HEK293 (cell line): Measurements from ENCODE around the gene AMPH.

Source experiments
- CTCF ChIA-PET: fragments of 350-600 bp; formaldehyde crosslinking; extraction: SDS; loops from one replicate; lab custom pipeline; 2021; ENCODE audit warnings: antibody characterized with exemption; lab: Yijun Ruan, JAX
- POLR2A ChIA-PET: fragments of 300-600 bp; formaldehyde crosslinking; extraction: SDS; loops from one replicate; lab custom pipeline; 2020; ENCODE audit warnings: antibody characterized with exemption, inconsistent platforms; lab: Yijun Ruan, JAX
- H3K27ac ChIP-seq: fragments of 200-500 bp; sonication (Bioruptor generic); 2 replicates; pipeline ENCODE4 v1.5.1; 2014; ENCODE audit warnings: low read depth, low read length, control low read depth, inconsistent platforms; ENCODE audit errors: extremely low read depth
- H3K36me3 ChIP-seq, 2 experiments: fragments of 200-500 bp in 1 of 2; sonication (Bioruptor generic) in 1 of 2; 1 replicate in 1 of 2; 2 replicates in 1 of 2; pipeline ENCODE4 v1.5.1; 2014 to 2017; ENCODE audit warnings: inconsistent platforms in 2 of 2, low read length in 2 of 2; ENCODE audit not compliant: control insufficient read depth in 2 of 2, insufficient read depth in 1 of 2
- H3K4me1 ChIP-seq: fragments of 200-500 bp; sonication (Bioruptor generic); 2 replicates; pipeline ENCODE4 v1.5.1; 2014; ENCODE audit warnings: mild to moderate bottlenecking, low read length, inconsistent platforms; ENCODE audit not compliant: control insufficient read depth, insufficient read depth
- H3K4me3 ChIP-seq: 2 replicates; pipeline ENCODE4 v1.5.1; 2011; ENCODE audit warnings: low read depth, mild to moderate bottlenecking, control low read depth, low read length, moderate library complexity
- H3K9me3 ChIP-seq: fragments of 200-500 bp; sonication (Bioruptor generic); 2 replicates; pipeline ENCODE4 v1.5.1; 2014; ENCODE audit warnings: low read depth, low read length, inconsistent platforms; ENCODE audit not compliant: control insufficient read depth, insufficient read depth
- KLF16 ChIP-seq: fragments of 450-650 bp; formaldehyde crosslinking; IDR thresholded peaks from 2 replicates; pipeline ENCODE4 v1.5.1; 2017; ENCODE audit warnings: missing biosample characterization, missing genetic modification characterization
- MEIS1 ChIP-seq: sonication (generic); formaldehyde crosslinking; IDR thresholded peaks from 2 replicates; pipeline ENCODE4 v1.8.1; 2022; ENCODE audit warnings: missing genetic modification reagents, mild to moderate bottlenecking, borderline replicate concordance
- RBAK ChIP-seq: fragments of 450-650 bp; formaldehyde crosslinking; IDR thresholded peaks from 2 replicates; pipeline ENCODE4 v1.5.1; 2016; ENCODE audit warnings: missing biosample characterization, missing genetic modification characterization
- YY1 ChIP-seq: fragments of 450-650 bp; formaldehyde crosslinking; IDR thresholded peaks from 2 replicates; pipeline ENCODE4 v1.5.1; 2018; ENCODE audit warnings: missing biosample characterization, missing genetic modification characterization
- YY2 ChIP-seq: fragments of 450-650 bp; formaldehyde crosslinking; IDR thresholded peaks from 2 replicates; pipeline ENCODE4 v1.5.1; 2016; ENCODE audit warnings: missing biosample characterization, missing genetic modification characterization
- ZNF112 ChIP-seq: fragments of 450-650 bp; formaldehyde crosslinking; IDR thresholded peaks from 2 replicates; pipeline ENCODE4 v1.5.0; 2017; ENCODE audit warnings: missing biosample characterization, missing genetic modification characterization
- ZNF155 ChIP-seq: fragments of 450-650 bp; formaldehyde crosslinking; IDR thresholded peaks from 2 replicates; pipeline ENCODE4 v1.5.1; 2016; ENCODE audit warnings: missing biosample characterization, missing genetic modification characterization
- ZNF169 ChIP-seq: fragments of 450-650 bp; formaldehyde crosslinking; IDR thresholded peaks from 2 replicates; pipeline ENCODE4 v1.5.1; 2016; ENCODE audit warnings: missing biosample characterization, missing genetic modification characterization
- ZNF175 ChIP-seq: fragments of 450-650 bp; formaldehyde crosslinking; IDR thresholded peaks from 2 replicates; pipeline ENCODE4 v1.5.1; 2016; ENCODE audit warnings: missing biosample characterization, missing genetic modification characterization
- ZNF211 ChIP-seq: fragments of 450-650 bp; formaldehyde crosslinking; IDR thresholded peaks from 2 replicates; pipeline ENCODE4 v1.5.1; 2016; ENCODE audit warnings: low read depth, missing biosample characterization, missing genetic modification characterization
- ZNF274 ChIP-seq, 2 experiments: fragments of 200-500 bp in 1 of 2; fragments of 450-650 bp in 1 of 2; sonication (Bioruptor generic) in 1 of 2; formaldehyde crosslinking in 1 of 2; IDR thresholded peaks; 2 replicates each; pipeline versions ENCODE4 v1.5.1 to v1.6.1; 2014 to 2016; ENCODE audit warnings: borderline replicate concordance in 1 of 2, inconsistent platforms in 1 of 2, low read length in 1 of 2, missing biosample characterization in 1 of 2, missing genetic modification characterization in 1 of 2
- ZNF302 ChIP-seq: fragments of 450-650 bp; formaldehyde crosslinking; IDR thresholded peaks from 2 replicates; pipeline ENCODE4 v1.5.1; 2016; ENCODE audit warnings: missing biosample characterization, missing genetic modification characterization, low read depth
- ZNF404 ChIP-seq: fragments of 450-650 bp; formaldehyde crosslinking; IDR thresholded peaks from 2 replicates; pipeline ENCODE4 v1.5.1; 2017; ENCODE audit warnings: missing biosample characterization, missing genetic modification characterization
- ZNF521 ChIP-seq: fragments of 450-650 bp; formaldehyde crosslinking; IDR thresholded peaks from 2 replicates; pipeline ENCODE4 v1.5.1; 2017; ENCODE audit warnings: missing biosample characterization, mild to moderate bottlenecking, missing genetic modification characterization
- ZNF560 ChIP-seq: fragments of 450-650 bp; formaldehyde crosslinking; IDR thresholded peaks from 2 replicates; pipeline ENCODE4 v1.5.1; 2017; ENCODE audit warnings: missing biosample characterization, missing genetic modification characterization, borderline replicate concordance
- ZNF585B ChIP-seq: fragments of 450-650 bp; formaldehyde crosslinking; IDR thresholded peaks from 2 replicates; pipeline ENCODE4 v1.5.1; 2016; ENCODE audit warnings: missing biosample characterization, missing genetic modification characterization
- ZNF596 ChIP-seq: fragments of 450-650 bp; IDR thresholded peaks from 2 replicates; pipeline ENCODE4 v1.5.0; 2018; ENCODE audit warnings: missing biosample characterization, mild to moderate bottlenecking, missing genetic modification characterization, moderate library complexity
- ZNF623 ChIP-seq: fragments of 450-650 bp; formaldehyde crosslinking; IDR thresholded peaks from 2 replicates; pipeline ENCODE4 v1.5.1; 2016; ENCODE audit warnings: missing biosample characterization, missing genetic modification characterization
- ZNF670 ChIP-seq: fragments of 450-650 bp; formaldehyde crosslinking; IDR thresholded peaks from 2 replicates; pipeline ENCODE4 v1.5.1; 2016; ENCODE audit warnings: missing biosample characterization, missing genetic modification characterization, low read depth
- ZNF768 ChIP-seq: fragments of 450-650 bp; formaldehyde crosslinking; IDR thresholded peaks from 2 replicates; pipeline ENCODE4 v1.5.1; 2018; ENCODE audit warnings: missing biosample characterization, mild to moderate bottlenecking, missing genetic modification characterization
- TF ChIP-seq, protein P1 (sequence below): fragments of 450-650 bp; formaldehyde crosslinking; IDR thresholded peaks from 2 replicates; pipeline ENCODE4 v1.5.1; 2016; ENCODE audit warnings: missing biosample characterization, missing genetic modification characterization
- TF ChIP-seq, protein P2 (sequence below): sonication (generic); formaldehyde crosslinking; IDR thresholded peaks from 2 replicates; pipeline ENCODE4 v1.8.1; 2022; ENCODE audit warnings: mild to moderate bottlenecking, moderate library complexity, missing genetic modification reagents
- TF ChIP-seq, protein P3 (sequence below): fragments of 450-650 bp; formaldehyde crosslinking; IDR thresholded peaks from 2 replicates; pipeline ENCODE4 v1.5.1; 2016; ENCODE audit warnings: missing biosample characterization, missing genetic modification characterization

The AMPH gene

DNA sequence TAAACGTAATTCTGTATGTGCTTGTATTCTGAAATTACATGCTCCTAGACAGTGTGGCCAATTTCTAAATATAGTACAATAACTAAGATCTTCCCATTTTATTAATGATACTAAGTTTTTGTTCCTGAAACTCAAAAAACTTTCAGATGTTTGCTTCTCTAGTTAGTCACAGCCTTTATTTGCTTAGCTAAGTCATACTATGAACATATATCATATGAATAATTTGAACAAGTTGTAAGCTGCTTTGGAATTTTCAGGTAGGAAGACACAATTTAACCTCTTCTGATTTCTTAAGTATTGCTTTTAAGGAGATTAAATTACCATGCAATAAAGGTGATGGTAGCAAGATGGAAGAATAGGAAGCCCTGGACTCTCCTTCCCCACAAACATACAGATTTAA is 148.7 kb downstream of the AMPH start:
- CTCF ChIA-PET = interaction anchor here (1.5 kb wide), 1 partner anchor 178 kb away, joined by 4 read pairs; no protein-coding TSS in a partner anchor
- Histone ChIP-seq H3K27ac (no peak overlapping the region), H3K36me3 (no peaks in the 10 kb centered on the region), H3K4me3 (no peak overlapping the region)
- POLR2A ChIA-PET = no interaction called here
- no peak for TF ChIP-seq ZNF112
- TF ChIP-seq, all 188 proteins: peak for 0
- Histone ChIP-seq H3K9me3 (0 out of 2 replicates have a peak, but pooled peaks cover 3% of the 10 kb centered on the region), H3K4me1 (no peaks in the 10 kb centered on the region)

DNA sequence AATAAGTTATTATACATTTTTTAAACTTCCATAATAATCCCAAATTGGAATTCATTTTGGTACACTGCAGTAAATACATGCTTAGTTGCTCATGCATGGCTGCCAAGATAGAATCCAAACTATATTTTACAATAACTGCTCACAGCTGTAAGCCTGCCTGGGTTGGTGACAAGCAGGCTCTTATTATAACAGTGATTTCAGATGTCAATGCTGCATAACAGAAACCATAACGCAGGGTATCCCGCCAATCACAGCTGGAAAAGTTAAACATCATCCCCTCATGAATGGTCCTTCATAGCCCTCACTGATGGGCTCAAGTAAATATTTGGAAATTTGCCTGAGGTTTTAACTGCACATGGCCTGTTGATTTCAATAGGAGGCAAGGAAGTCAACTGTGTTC is 149.8 kb downstream of the AMPH start:
- TF ChIP-seq MEIS1 (CRISPR knock-in tag) (no peak), ZNF585B (no peak), ZNF596 (tag by site-specific recombination) (no peak), ZNF560 (tag by site-specific recombination) (no peak), YY1 (tag by site-specific recombination) (no peak), ZNF521 (tag by site-specific recombination) (no peak), ZNF302 (tag by site-specific recombination) (no peak), ZNF670 (no peak), ZNF768 (tag by site-specific recombination) (no peak), ZNF169 (tag by site-specific recombination) (no peak), RBAK (no peak), ZNF623 (tag by site-specific recombination) (no peak), ZNF274 (IDR thresholded peaks at IDR 0.05; ENCODE audit: low read length) (no peak), ZNF274 (tag by site-specific recombination; IDR thresholded peaks at IDR 0.05; ENCODE audit: borderline replicate concordance) (no peak), ZNF175 (no peak), KLF16 (tag by site-specific recombination) (no peak), ZNF155 (no peak), ZNF404 (tag by site-specific recombination) (no peak)
- TF ChIP-seq, protein P1, sequence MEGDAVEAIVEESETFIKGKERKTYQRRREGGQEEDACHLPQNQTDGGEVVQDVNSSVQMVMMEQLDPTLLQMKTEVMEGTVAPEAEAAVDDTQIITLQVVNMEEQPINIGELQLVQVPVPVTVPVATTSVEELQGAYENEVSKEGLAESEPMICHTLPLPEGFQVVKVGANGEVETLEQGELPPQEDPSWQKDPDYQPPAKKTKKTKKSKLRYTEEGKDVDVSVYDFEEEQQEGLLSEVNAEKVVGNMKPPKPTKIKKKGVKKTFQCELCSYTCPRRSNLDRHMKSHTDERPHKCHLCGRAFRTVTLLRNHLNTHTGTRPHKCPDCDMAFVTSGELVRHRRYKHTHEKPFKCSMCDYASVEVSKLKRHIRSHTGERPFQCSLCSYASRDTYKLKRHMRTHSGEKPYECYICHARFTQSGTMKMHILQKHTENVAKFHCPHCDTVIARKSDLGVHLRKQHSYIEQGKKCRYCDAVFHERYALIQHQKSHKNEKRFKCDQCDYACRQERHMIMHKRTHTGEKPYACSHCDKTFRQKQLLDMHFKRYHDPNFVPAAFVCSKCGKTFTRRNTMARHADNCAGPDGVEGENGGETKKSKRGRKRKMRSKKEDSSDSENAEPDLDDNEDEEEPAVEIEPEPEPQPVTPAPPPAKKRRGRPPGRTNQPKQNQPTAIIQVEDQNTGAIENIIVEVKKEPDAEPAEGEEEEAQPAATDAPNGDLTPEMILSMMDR (tag by site-specific recombination) = no peak
- TF ChIP-seq, protein P2, sequence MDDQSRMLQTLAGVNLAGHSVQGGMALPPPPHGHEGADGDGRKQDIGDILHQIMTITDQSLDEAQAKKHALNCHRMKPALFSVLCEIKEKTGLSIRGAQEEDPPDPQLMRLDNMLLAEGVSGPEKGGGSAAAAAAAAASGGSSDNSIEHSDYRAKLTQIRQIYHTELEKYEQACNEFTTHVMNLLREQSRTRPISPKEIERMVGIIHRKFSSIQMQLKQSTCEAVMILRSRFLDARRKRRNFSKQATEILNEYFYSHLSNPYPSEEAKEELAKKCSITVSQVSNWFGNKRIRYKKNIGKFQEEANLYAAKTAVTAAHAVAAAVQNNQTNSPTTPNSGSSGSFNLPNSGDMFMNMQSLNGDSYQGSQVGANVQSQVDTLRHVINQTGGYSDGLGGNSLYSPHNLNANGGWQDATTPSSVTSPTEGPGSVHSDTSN = no peak
- ChIA-PET CTCF (interaction anchor here (0.6 kb wide), 1 partner anchor 65 kb away, joined by 3 read pairs; no protein-coding TSS in a partner anchor), POLR2A (no interaction called here)
- H3K4me1 ChIP-seq = no peaks in the 10 kb centered on the region
- no peak overlapping the region for H3K4me3 ChIP-seq
- H3K9me3 ChIP-seq = 0 out of 2 replicates have a peak, but pooled peaks cover 3% of the 10 kb centered on the region
- no peaks in the 10 kb centered on the region for H3K36me3 ChIP-seq
- no peak overlapping the region for H3K27ac ChIP-seq

DNA sequence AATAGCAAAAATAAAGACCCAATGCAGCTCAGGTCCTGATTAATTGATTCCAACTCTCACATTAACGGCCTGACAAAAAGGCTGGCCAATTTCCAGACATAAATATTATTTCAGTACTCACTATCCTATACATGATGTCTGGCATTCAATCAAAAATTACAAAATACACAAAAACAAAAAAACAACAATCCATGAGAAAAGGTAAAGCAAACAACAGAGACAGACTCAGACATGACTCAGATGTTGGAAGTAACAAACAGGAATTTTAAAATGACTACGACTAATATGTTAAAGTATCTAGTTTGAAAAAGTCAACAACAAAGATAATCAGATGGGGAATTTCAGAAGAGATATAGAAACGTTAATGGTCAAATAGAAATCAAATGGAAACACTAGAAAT is 152.8 kb downstream of the AMPH start:
- CTCF ChIA-PET = no interaction called here
- Histone ChIP-seq H3K4me3 (no peak overlapping the region), H3K4me1 (no peaks in the 10 kb centered on the region), H3K9me3 (0 out of 2 replicates have a peak, but pooled peaks cover 3% of the 10 kb centered on the region), H3K27ac (no peak overlapping the region), H3K36me3 (no peaks in the 10 kb centered on the region)
- POLR2A ChIA-PET = no interaction called here
- TF ChIP-seq ZNF211 (no peak), YY2 (tag by site-specific recombination) (no peak)
- TF ChIP-seq, protein P3, sequence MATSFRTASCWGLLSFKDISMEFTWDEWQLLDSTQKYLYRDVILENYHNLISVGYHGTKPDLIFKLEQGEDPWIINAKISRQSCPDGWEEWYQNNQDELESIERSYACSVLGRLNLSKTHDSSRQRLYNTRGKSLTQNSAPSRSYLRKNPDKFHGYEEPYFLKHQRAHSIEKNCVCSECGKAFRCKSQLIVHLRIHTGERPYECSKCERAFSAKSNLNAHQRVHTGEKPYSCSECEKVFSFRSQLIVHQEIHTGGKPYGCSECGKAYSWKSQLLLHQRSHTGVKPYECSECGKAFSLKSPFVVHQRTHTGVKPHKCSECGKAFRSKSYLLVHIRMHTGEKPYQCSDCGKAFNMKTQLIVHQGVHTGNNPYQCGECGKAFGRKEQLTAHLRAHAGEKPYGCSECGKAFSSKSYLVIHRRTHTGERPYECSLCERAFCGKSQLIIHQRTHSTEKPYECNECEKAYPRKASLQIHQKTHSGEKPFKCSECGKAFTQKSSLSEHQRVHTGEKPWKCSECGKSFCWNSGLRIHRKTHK (tag by site-specific recombination) = peak; percentile 90
